A172 (cell line): ENCODE results near the gene SKIC8. TPM values are rescaled to one million over a fixed set of nuclear protein-coding genes. Genes with fewer than 3 reads are reported as not detected.

Experiments
- DNase-seq: peaks from one replicate; pipeline ENCODE4 v3.0.0-alpha.2; 2015; ENCODE audit warnings: low spot score
- total RNA-seq: library from RNA; depleted of rRNA; stranded (reverse); fragments of >200 nt; shearing (Covaris generic); gene quantifications from 2 replicates; pipeline ENCODE4 v1.2.3, GENCODE V29; 2014

Gene SKIC8
- total RNA-seq, 1 experiment from 2014 or later, result 71.9 TPM

- peak; percentile 81 for DNase-seq
Measured at GRCh38 chr15:78322243-78322642, 22.8 kb upstream of the SKIC8 start.

GRCh38 chr15:78321786-78322185 is 22.4 kb upstream of the SKIC8 start:
- no peak for DNase-seq

- no peak for DNase-seq
Measured at GRCh38 chr15:78321041-78321570, 21.7 kb upstream of the SKIC8 start.

- no peak for DNase-seq
Measured at GRCh38 chr15:78320183-78320582, 20.8 kb upstream of the SKIC8 start.

GRCh38 chr15:78319588-78319987 is 20.2 kb upstream of the SKIC8 start:
- no peak for DNase-seq

GRCh38 chr15:78317145-78317836 is 17.9 kb upstream of the SKIC8 start:
- no peak for DNase-seq

GRCh38 chr15:78316283-78317083 is 17.1 kb upstream of the SKIC8 start:
- no peak for DNase-seq

- DNase-seq, result no peak
Measured at GRCh38 chr15:78315686-78316282, 16.4 kb upstream of the SKIC8 start.

GRCh38 chr15:78314181-78314581 is 14.8 kb upstream of the SKIC8 start:
- no peak for DNase-seq

GRCh38 chr15:78313383-78313782 is 14.0 kb upstream of the SKIC8 start:
- DNase-seq, result no peak

- DNase-seq, result no peak
Measured at GRCh38 chr15:78312957-78313356, 13.5 kb upstream of the SKIC8 start.

GRCh38 chr15:78312536-78312935 is 13.1 kb upstream of the SKIC8 start:
- DNase-seq, result no peak

GRCh38 chr15:78311292-78311691 is 11.9 kb upstream of the SKIC8 start:
- DNase-seq, result no peak

GRCh38 chr15:78308422-78309032 is 9.1 kb upstream of the SKIC8 start:
- peak; percentile 57 for DNase-seq

- no peak for DNase-seq
Measured at GRCh38 chr15:78307976-78308375, 8.6 kb upstream of the SKIC8 start.

GRCh38 chr15:78306176-78306774 is 6.9 kb upstream of the SKIC8 start:
- peak; percentile 72 for DNase-seq

- DNase-seq, result no peak
Measured at GRCh38 chr15:78304216-78305066, 5.0 kb upstream of the SKIC8 start.

- peak; percentile 88 for DNase-seq
Measured at GRCh38 chr15:78302579-78303312, 3.3 kb upstream of the SKIC8 start.

- DNase-seq, result peak; percentile 38
Measured at GRCh38 chr15:78301828-78302227, 2.4 kb upstream of the SKIC8 start.

- DNase-seq, result no peak
Measured at GRCh38 chr15:78301326-78301725, 1.9 kb upstream of the SKIC8 start.
